ENCODE data around the gene SPDYE3.
"Not testable (repeated sequence)": the region's sequence is repeated elsewhere in the genome, so short reads cannot be mapped to it uniquely, and the experiment has no call there.

Gene SPDYE3

GRCh38 chr7:100307402-100307801 is at the start of gene SPDYE3:
TSS of gene SPDYE3 (plus strand) at chr7:100307702. CDS start at chr7:100307886, 184 bp downstream.
- intact Hi-C loops (cut with DNase I); DNase-seq: not testable (repeated sequence)

- intact Hi-C loops (cut with DNase I); DNase-seq: not testable (repeated sequence)
Observed at GRCh38 chr7:100259984-100260383, 47.5 kb upstream of the SPDYE3 start.

GRCh38 chr7:100262896-100263295 is 44.6 kb upstream of the SPDYE3 start:
- DNase-seq; intact Hi-C loops (cut with DNase I): not testable (repeated sequence)

- intact Hi-C loops (cut with DNase I); DNase-seq: not testable (repeated sequence)
Observed at GRCh38 chr7:100264223-100264622, 43.3 kb upstream of the SPDYE3 start.

- not testable (repeated sequence) for DNase-seq
- intact Hi-C loops (cut with DNase I), result loop anchor here (5.0 kb wide), 1 partner anchor 47 kb away; the partner anchor contains the start of gene PVRIG
Observed at GRCh38 chr7:100264669-100265165, 42.8 kb upstream of the SPDYE3 start.

GRCh38 chr7:100265851-100266250 is 41.7 kb upstream of the SPDYE3 start:
- DNase-seq, result not testable (repeated sequence)
- intact Hi-C loops (cut with DNase I), result loop anchor here (5.0 kb wide), 1 partner anchor 49 kb away; the partner anchor contains the start of gene PVRIG

- intact Hi-C loops (cut with DNase I), result loop anchor here (5.0 kb wide), 1 partner anchor 49 kb away; the partner anchor contains the start of gene PVRIG
- peak in 28 of 42 donors; percentile 9 to 75 (median 33) for DNase-seq
Observed at GRCh38 chr7:100266576-100267354, 40.7 kb upstream of the SPDYE3 start.

- no peak for DNase-seq
- intact Hi-C loops (cut with DNase I), result loop anchor here (5.0 kb wide), 1 partner anchor 50 kb away; the partner anchor contains the start of gene PVRIG
Observed at GRCh38 chr7:100267648-100268047, 39.9 kb upstream of the SPDYE3 start.

- intact Hi-C loops (cut with DNase I), result loop anchor here (5.0 kb wide), 1 partner anchor 52 kb away; the partner anchor contains the start of gene PVRIG
- not testable (repeated sequence) for DNase-seq
Observed at GRCh38 chr7:100268882-100269281, 38.6 kb upstream of the SPDYE3 start.

- DNase-seq, result peak in 16 of 42 donors; percentile 9 to 59 (median 22)
Observed at GRCh38 chr7:100269306-100270045, 38.0 kb upstream of the SPDYE3 start.

GRCh38 chr7:100270046-100270918 is 37.2 kb upstream of the SPDYE3 start:
- intact Hi-C loops (cut with DNase I), result not testable (repeated sequence)

More at GRCh38 chr7:100269306-100270045, 38.0 kb upstream of the SPDYE3 start:
- intact Hi-C loops (cut with DNase I), result loop anchor here (5.0 kb wide), 1 partner anchor 52 kb away; the partner anchor contains the start of gene PVRIG

GRCh38 chr7:100270941-100271593 is 36.4 kb upstream of the SPDYE3 start:
- intact Hi-C loops (cut with DNase I), result not testable (repeated sequence)

More at GRCh38 chr7:100270046-100270918, 37.2 kb upstream of the SPDYE3 start:
- peak in 40 of 42 donors; percentile 11 to 87 (median 50) for DNase-seq

GRCh38 chr7:100271716-100272537 is 35.6 kb upstream of the SPDYE3 start:
- intact Hi-C loops (cut with DNase I), result no loop called here
- peak; percentile 95 to 100 (median 99) for DNase-seq

More at GRCh38 chr7:100270941-100271593, 36.4 kb upstream of the SPDYE3 start:
- DNase-seq, result peak in 32 of 42 donors; percentile 8 to 59 (median 28)

GRCh38 chr7:100272538-100272902 is 35.0 kb upstream of the SPDYE3 start:
- DNase-seq, result peak in 8 of 42 donors; percentile 4 to 45 (median 26)
- intact Hi-C loops (cut with DNase I), result not testable (repeated sequence)

GRCh38 chr7:100275120-100275519 is 32.4 kb upstream of the SPDYE3 start:
- intact Hi-C loops (cut with DNase I), result no loop called here
- no peak for DNase-seq

- intact Hi-C loops (cut with DNase I); DNase-seq: not testable (repeated sequence)
Observed at GRCh38 chr7:100276126-100276525, 31.4 kb upstream of the SPDYE3 start.
